H9 (cell line): Measurements from ENCODE around the gene LHFPL6. TPM values are rescaled to one million over a fixed set of nuclear protein-coding genes. Genes with fewer than 3 reads are reported as not detected.

Source experiments
- DNase-seq: peaks from one replicate; pipeline ENCODE4 v3.0.0-alpha.2; 2017
- H2AFZ ChIP-seq: one replicate; pipeline ENCODE4 v1.6.1; 2013; ENCODE audit warnings: mild to moderate bottlenecking, low read length, control low read depth, moderate library complexity
- H2AK5ac ChIP-seq: 2 replicates; pipeline ENCODE4 v1.6.1; 2013; ENCODE audit warnings: low read length, control low read depth, mixed read lengths; ENCODE audit not compliant: insufficient read length
- H2BK120ac ChIP-seq: one replicate; pipeline ENCODE4 v1.6.1; 2013; ENCODE audit warnings: low read depth, mild to moderate bottlenecking, low read length, control low read depth, inconsistent platforms; ENCODE audit not compliant: poor library complexity, severe bottlenecking
- H2BK12ac ChIP-seq: 2 replicates; pipeline ENCODE4 v1.6.1; 2013; ENCODE audit warnings: low read length, control low read depth, mixed read lengths, low read depth; ENCODE audit not compliant: insufficient read length
- H2BK15ac ChIP-seq: 2 replicates; pipeline ENCODE4 v1.6.1; 2013; ENCODE audit warnings: low read depth, low read length, control low read depth
- H2BK20ac ChIP-seq: one replicate; pipeline ENCODE4 v1.6.1; 2013; ENCODE audit warnings: low read depth, mild to moderate bottlenecking, low read length, control low read depth, inconsistent platforms; ENCODE audit not compliant: poor library complexity, severe bottlenecking
- H2BK5ac ChIP-seq: 2 replicates; pipeline ENCODE4 v1.6.1; 2013; ENCODE audit warnings: low read length, control low read depth, mixed read lengths; ENCODE audit not compliant: insufficient read length
- H3K14ac ChIP-seq: 2 replicates; pipeline ENCODE4 v1.6.1; 2013; ENCODE audit warnings: low read length, control low read depth; ENCODE audit not compliant: insufficient read depth
- H3K18ac ChIP-seq: 2 replicates; pipeline ENCODE4 v1.6.1; 2013; ENCODE audit warnings: low read depth, mild to moderate bottlenecking, mixed read lengths, low read length, control low read depth; ENCODE audit not compliant: insufficient read length
- H3K23ac ChIP-seq: 2 replicates; pipeline ENCODE4 v1.6.1; 2013; ENCODE audit warnings: low read length, control low read depth, mixed read lengths, low read depth; ENCODE audit not compliant: insufficient read length
- H3K23me2 ChIP-seq: 2 replicates; pipeline ENCODE4 v1.6.1; 2013; ENCODE audit warnings: low read depth, mild to moderate bottlenecking, mixed read lengths, low read length, control low read depth; ENCODE audit not compliant: insufficient read length, poor library complexity, severe bottlenecking
- H3K27ac ChIP-seq: 2 replicates; pipeline ENCODE4 v1.5.1; 2013; ENCODE audit warnings: low read length, control low read depth, mixed read lengths, low read depth; ENCODE audit not compliant: insufficient read length
- H3K27me3 ChIP-seq: 2 replicates; pipeline ENCODE4 v1.6.1; 2013; ENCODE audit warnings: low read length, control low read depth, inconsistent platforms; ENCODE audit not compliant: insufficient read depth
- H3K4ac ChIP-seq: 2 replicates; pipeline ENCODE4 v1.6.1; 2013; ENCODE audit warnings: low read depth, mild to moderate bottlenecking, control low read depth, inconsistent platforms, low read length, moderate library complexity
- H3K4me1 ChIP-seq: 2 replicates; pipeline ENCODE4 v1.6.1; 2013; ENCODE audit warnings: low read length, control low read depth, inconsistent platforms; ENCODE audit not compliant: insufficient read depth
- H3K4me2 ChIP-seq: 2 replicates; pipeline ENCODE4 v1.6.1; 2013; ENCODE audit warnings: low read length, control low read depth, mixed read lengths; ENCODE audit not compliant: insufficient read length, insufficient read depth
- H3K56ac ChIP-seq: 2 replicates; pipeline ENCODE4 v1.6.1; 2013; ENCODE audit warnings: low read depth, mild to moderate bottlenecking, mixed read lengths, low read length, control low read depth; ENCODE audit not compliant: insufficient read length
- H3K79me1 ChIP-seq: 2 replicates; pipeline ENCODE4 v1.6.1; 2013; ENCODE audit warnings: low read depth, mild to moderate bottlenecking, moderate library complexity, low read length, control low read depth, inconsistent platforms; ENCODE audit not compliant: insufficient read depth, poor library complexity, severe bottlenecking
- H3K79me2 ChIP-seq: 2 replicates; pipeline ENCODE4 v1.6.1; 2013; ENCODE audit warnings: low read length, control low read depth, inconsistent platforms; ENCODE audit not compliant: insufficient read depth
- H3K9ac ChIP-seq: 2 replicates; pipeline ENCODE4 v1.6.1; 2013; ENCODE audit warnings: low read length, control low read depth, mixed read lengths; ENCODE audit not compliant: insufficient read length; ENCODE audit errors: extremely low read depth
- H3K9me3 ChIP-seq: one replicate; pipeline ENCODE4 v1.6.1; 2013; ENCODE audit warnings: low read depth, low read length, inconsistent platforms; ENCODE audit not compliant: control insufficient read depth
- H3T11ph ChIP-seq: one replicate; pipeline ENCODE4 v1.6.1; 2013; ENCODE audit warnings: mild to moderate bottlenecking, low read length, control low read depth, inconsistent platforms
- H4K20me1 ChIP-seq: one replicate; pipeline ENCODE4 v1.6.1; 2013; ENCODE audit not compliant: control insufficient read depth, insufficient read length, insufficient read depth
- H4K5ac ChIP-seq: 2 replicates; pipeline ENCODE4 v1.6.1; 2013; ENCODE audit warnings: low read depth, mild to moderate bottlenecking, mixed read lengths, low read length, control low read depth; ENCODE audit not compliant: insufficient read length
- H4K8ac ChIP-seq: replicated peaks from 2 replicates; pipeline ENCODE4 v1.6.1; 2013; ENCODE audit warnings: low read length, control low read depth, mixed read lengths, low read depth; ENCODE audit not compliant: insufficient read length
- H4K91ac ChIP-seq: 2 replicates; pipeline ENCODE4 v1.6.1; 2013; ENCODE audit warnings: low read depth, mild to moderate bottlenecking, moderate library complexity, mixed read lengths, low read length, control low read depth; ENCODE audit not compliant: insufficient read length
- H3K27ac Mint-ChIP-seq, 3 experiments: 2 replicates in 2 of 3; 3 replicates in 1 of 3; pipeline ENCODE4 v1.8.0; 2020 to 2021; ENCODE audit warnings: mixed read lengths in 3 of 3, mild to moderate bottlenecking in 1 of 3, moderate library complexity in 1 of 3
- H3K27me3 Mint-ChIP-seq: 2 replicates; pipeline ENCODE4 v1.8.0; 2021; ENCODE audit warnings: low read depth, mild to moderate bottlenecking, moderate library complexity, mixed read lengths
- H3K36me3 Mint-ChIP-seq, 3 experiments: 2 replicates in 2 of 3; 3 replicates in 1 of 3; pipeline ENCODE4 v1.8.0; 2020 to 2021; ENCODE audit warnings: low read depth in 3 of 3, mixed read lengths in 3 of 3; ENCODE audit not compliant: insufficient read depth in 1 of 3
- H3K4me1 Mint-ChIP-seq, 2 experiments: 2 replicates each; pipeline ENCODE4 v1.8.0; 2020; ENCODE audit warnings: mixed read lengths in 2 of 2
- H3K4me3 Mint-ChIP-seq, 2 experiments: 2 replicates in 1 of 2; 3 replicates in 1 of 2; pipeline ENCODE4 v1.8.0; 2020 to 2021; ENCODE audit warnings: mild to moderate bottlenecking in 2 of 2, mixed read lengths in 2 of 2, moderate library complexity in 1 of 2
- H3K9me3 Mint-ChIP-seq, 2 experiments: 2 replicates in 1 of 2; 3 replicates in 1 of 2; pipeline ENCODE4 v1.8.0; 2020; ENCODE audit warnings: mild to moderate bottlenecking in 2 of 2, mixed read lengths in 2 of 2, moderate library complexity in 1 of 2
- CTCF ChIP-seq: fragments of 200-600 bp; sonication (generic); conservative IDR thresholded peaks from 3 replicates; pipeline ENCODE4 v1.8.0; 2021; ENCODE audit warnings: antibody characterized with exemption, mild to moderate bottlenecking
- total RNA-seq: library from RNA; stranded (reverse); gene quantifications from 2 replicates; pipeline ENCODE4 v1.2.1, GENCODE V29; 2021

Gene LHFPL6
- total RNA-seq, 1 experiment from 2014 or later = 3.5 TPM

- no peak overlapping the region for H4K8ac ChIP-seq
- H3K27me3 ChIP-seq = no peaks in the 10 kb centered on the region
- no peak overlapping the region for H3T11ph ChIP-seq
- no peak overlapping the region for H3K27ac ChIP-seq
- Mint-ChIP-seq H3K4me3 (no peak overlapping the region), H3K27me3 (no peaks in the 10 kb centered on the region), H3K36me3 (no peaks in the 10 kb centered on the region), H3K4me1 (peaks cover 11 to 12% of the 10 kb centered on the region in 2 experiments), H3K9me3 (no peaks in the 10 kb centered on the region), H3K27ac (no peak overlapping the region)
- no peak overlapping the region for H3K18ac ChIP-seq
- H3K4me1 ChIP-seq = no peaks in the 10 kb centered on the region
- no peak for TF ChIP-seq CTCF
- no peak overlapping the region for H3K4me2 ChIP-seq
- no peak overlapping the region for H4K91ac ChIP-seq
- H3K4ac ChIP-seq = no peak overlapping the region
- no peaks in the 10 kb centered on the region for H3K23me2 ChIP-seq
- H2BK15ac ChIP-seq = no peak overlapping the region
- no peak overlapping the region for H2BK20ac ChIP-seq
- no peak overlapping the region for H3K14ac ChIP-seq
- H2AK5ac ChIP-seq = no peak overlapping the region
- no peak overlapping the region for H3K23ac ChIP-seq
- H4K20me1 ChIP-seq = no peaks in the 10 kb centered on the region
- no peaks in the 10 kb centered on the region for H3K9me3 ChIP-seq
- H2AFZ ChIP-seq = no peak overlapping the region
- H2BK5ac ChIP-seq = no peak overlapping the region
- no peak overlapping the region for H2BK120ac ChIP-seq
- no peak overlapping the region for H2BK12ac ChIP-seq
- H3K79me1 ChIP-seq = no peaks in the 10 kb centered on the region
- no peaks in the 10 kb centered on the region for H3K79me2 ChIP-seq
- no peak overlapping the region for H3K56ac ChIP-seq
- DNase-seq = no peak
- no peak overlapping the region for H3K9ac ChIP-seq
- H4K5ac ChIP-seq = no peak overlapping the region
Measured at GRCh38 chr13:39450176-39450575, 152.8 kb downstream of the LHFPL6 start.
